HEK293 (cell line): ENCODE results near the gene BCAR1.
A peak's percentile ranks its signal among the peaks of the same experiment; 100 is the strongest.

ENCODE experiments used
- FEZF1 ChIP-seq: fragments of 450-650 bp; formaldehyde crosslinking; IDR thresholded peaks from 2 replicates; pipeline ENCODE4 v1.5.1; 2016; ENCODE audit warnings: missing biosample characterization, missing genetic modification characterization
- GLI2 ChIP-seq: fragments of 450-650 bp; formaldehyde crosslinking; IDR thresholded peaks from 2 replicates; pipeline ENCODE4; 2017; ENCODE audit warnings: missing biosample characterization, missing genetic modification characterization, low read depth, borderline replicate concordance
- HOXD13 ChIP-seq: sonication (generic); formaldehyde crosslinking; IDR thresholded peaks from 2 replicates; pipeline ENCODE4 v1.8.0; 2022; ENCODE audit warnings: missing genetic modification reagents, borderline replicate concordance
- KLF16 ChIP-seq: fragments of 450-650 bp; formaldehyde crosslinking; IDR thresholded peaks from 2 replicates; pipeline ENCODE4 v1.5.1; 2017; ENCODE audit warnings: missing biosample characterization, missing genetic modification characterization
- KLF7 ChIP-seq: fragments of 450-650 bp; formaldehyde crosslinking; IDR thresholded peaks from 2 replicates; pipeline ENCODE4 v1.5.1; 2016; ENCODE audit warnings: missing biosample characterization, missing genetic modification characterization, borderline replicate concordance
- OVOL3 ChIP-seq: fragments of 450-650 bp; formaldehyde crosslinking; IDR thresholded peaks from 2 replicates; pipeline ENCODE4 v1.5.1; 2016; ENCODE audit warnings: missing biosample characterization, missing genetic modification characterization
- PRDM6 ChIP-seq: fragments of 450-650 bp; formaldehyde crosslinking; IDR thresholded peaks from 2 replicates; pipeline ENCODE4 v1.5.1; 2017; ENCODE audit warnings: missing biosample characterization, missing genetic modification characterization
- SP3 ChIP-seq: fragments of 450-650 bp; formaldehyde crosslinking; IDR thresholded peaks from 2 replicates; pipeline ENCODE4 v1.5.1; 2016; ENCODE audit warnings: missing biosample characterization, missing genetic modification characterization
- YY2 ChIP-seq: fragments of 450-650 bp; formaldehyde crosslinking; IDR thresholded peaks from 2 replicates; pipeline ENCODE4 v1.5.1; 2016; ENCODE audit warnings: missing biosample characterization, missing genetic modification characterization
- ZBTB8A ChIP-seq: fragments of 450-650 bp; formaldehyde crosslinking; IDR thresholded peaks from 2 replicates; pipeline ENCODE4 v1.5.1; 2016; ENCODE audit warnings: missing biosample characterization, missing genetic modification characterization
- ZFHX2 ChIP-seq: fragments of 450-650 bp; formaldehyde crosslinking; conservative IDR thresholded peaks from 2 replicates; pipeline ENCODE4 v1.5.1; 2016; ENCODE audit warnings: missing biosample characterization, missing genetic modification characterization
- ZFP3 ChIP-seq: fragments of 450-650 bp; formaldehyde crosslinking; IDR thresholded peaks from 2 replicates; pipeline ENCODE4 v1.5.1; 2016; ENCODE audit warnings: low read depth, missing biosample characterization, missing genetic modification characterization
- ZNF10 ChIP-seq: fragments of 450-650 bp; formaldehyde crosslinking; IDR thresholded peaks from 2 replicates; pipeline ENCODE4 v1.5.1; 2017; ENCODE audit warnings: missing biosample characterization, missing genetic modification characterization
- ZNF146 ChIP-seq: fragments of 450-650 bp; formaldehyde crosslinking; IDR thresholded peaks from 2 replicates; pipeline ENCODE4 v1.5.1; 2016; ENCODE audit warnings: missing biosample characterization, missing genetic modification characterization
- ZNF175 ChIP-seq: fragments of 450-650 bp; formaldehyde crosslinking; IDR thresholded peaks from 2 replicates; pipeline ENCODE4 v1.5.1; 2016; ENCODE audit warnings: missing biosample characterization, missing genetic modification characterization
- ZNF239 ChIP-seq: fragments of 450-650 bp; formaldehyde crosslinking; IDR thresholded peaks from 2 replicates; pipeline ENCODE4 v1.5.1; 2016; ENCODE audit warnings: missing biosample characterization, missing genetic modification characterization
- ZNF280C ChIP-seq: fragments of 450-650 bp; formaldehyde crosslinking; IDR thresholded peaks from 2 replicates; pipeline ENCODE4 v1.5.1; 2016; ENCODE audit warnings: missing biosample characterization, missing genetic modification characterization
- ZNF292 ChIP-seq: fragments of 450-650 bp; formaldehyde crosslinking; IDR thresholded peaks from 2 replicates; pipeline ENCODE4 v1.5.1; 2016; ENCODE audit warnings: low read depth, missing biosample characterization, missing genetic modification characterization, borderline replicate concordance
- ZNF302 ChIP-seq: fragments of 450-650 bp; formaldehyde crosslinking; IDR thresholded peaks from 2 replicates; pipeline ENCODE4 v1.5.1; 2016; ENCODE audit warnings: missing biosample characterization, missing genetic modification characterization, low read depth
- ZNF391 ChIP-seq: fragments of 450-650 bp; formaldehyde crosslinking; IDR thresholded peaks from 2 replicates; pipeline ENCODE4 v1.5.1; 2016; ENCODE audit warnings: low read depth, missing biosample characterization, missing genetic modification characterization, borderline replicate concordance
- ZNF416 ChIP-seq: fragments of 450-650 bp; formaldehyde crosslinking; IDR thresholded peaks from 2 replicates; pipeline ENCODE4 v1.5.1; 2016; ENCODE audit warnings: missing biosample characterization, missing genetic modification characterization
- ZNF423 ChIP-seq: fragments of 450-650 bp; formaldehyde crosslinking; IDR thresholded peaks from 2 replicates; pipeline ENCODE4 v1.5.1; 2016; ENCODE audit warnings: missing biosample characterization, missing genetic modification characterization
- ZNF426 ChIP-seq: fragments of 450-650 bp; formaldehyde crosslinking; IDR thresholded peaks from 2 replicates; pipeline ENCODE4 v1.5.1; 2017; ENCODE audit warnings: missing biosample characterization, missing genetic modification characterization, mild to moderate bottlenecking, inconsistent platforms, moderate library complexity
- ZNF488 ChIP-seq: fragments of 450-650 bp; formaldehyde crosslinking; IDR thresholded peaks from 2 replicates; pipeline ENCODE4 v1.5.1; 2016; ENCODE audit warnings: missing biosample characterization, missing genetic modification characterization
- ZNF514 ChIP-seq: fragments of 450-650 bp; formaldehyde crosslinking; IDR thresholded peaks from 2 replicates; pipeline ENCODE4 v1.5.1; 2016; ENCODE audit warnings: missing biosample characterization, missing genetic modification characterization
- ZNF544 ChIP-seq: fragments of 450-650 bp; formaldehyde crosslinking; IDR thresholded peaks from 2 replicates; pipeline ENCODE4 v1.5.0; 2017; ENCODE audit warnings: missing biosample characterization, missing genetic modification characterization
- ZNF549 ChIP-seq: fragments of 450-650 bp; IDR thresholded peaks from 2 replicates; pipeline ENCODE4 v1.5.1; 2018; ENCODE audit warnings: missing biosample characterization, missing genetic modification characterization, mild to moderate bottlenecking, inconsistent platforms, moderate library complexity
- ZNF558 ChIP-seq: fragments of 450-650 bp; formaldehyde crosslinking; IDR thresholded peaks from 2 replicates; pipeline ENCODE4 v1.5.1; 2016; ENCODE audit warnings: missing biosample characterization, missing genetic modification characterization
- ZNF561 ChIP-seq: fragments of 450-650 bp; IDR thresholded peaks from 2 replicates; pipeline ENCODE4 v1.5.1; 2018; ENCODE audit warnings: missing biosample characterization, missing genetic modification characterization, borderline replicate concordance
- ZNF610 ChIP-seq: fragments of 450-650 bp; formaldehyde crosslinking; IDR thresholded peaks from 2 replicates; pipeline ENCODE4 v1.5.1; 2016; ENCODE audit warnings: missing biosample characterization, missing genetic modification characterization, borderline replicate concordance
- ZNF654 ChIP-seq: fragments of 450-650 bp; formaldehyde crosslinking; IDR thresholded peaks from 2 replicates; pipeline ENCODE4 v1.5.1; 2016; ENCODE audit warnings: low read depth, missing biosample characterization, missing genetic modification characterization
- ZNF830 ChIP-seq: fragments of 450-650 bp; IDR thresholded peaks from 2 replicates; pipeline ENCODE4 v1.5.0; 2018; ENCODE audit warnings: missing biosample characterization, missing genetic modification characterization, low read depth, mild to moderate bottlenecking, moderate library complexity
- TF ChIP-seq, protein P1 (sequence below): fragments of 450-650 bp; formaldehyde crosslinking; IDR thresholded peaks from 2 replicates; pipeline ENCODE4 v1.5.1; 2016; ENCODE audit warnings: missing biosample characterization, missing genetic modification characterization
- TF ChIP-seq, protein P2 (sequence below): fragments of 450-650 bp; formaldehyde crosslinking; IDR thresholded peaks from 2 replicates; pipeline ENCODE4 v1.5.1; 2016; ENCODE audit warnings: missing biosample characterization, missing genetic modification characterization

BCAR1 gene

GRCh38 chr16:75265911-75266701, 14.7 kb upstream of the BCAR1 start (continued):
- TF ChIP-seq ZNF292, result no peak
- no peak for TF ChIP-seq ZNF654 (tag by site-specific recombination)
- TF ChIP-seq ZNF830, result no peak
- TF ChIP-seq FEZF1 (tag by site-specific recombination), result peak; percentile 48
- no peak for TF ChIP-seq ZFP3
- no peak for TF ChIP-seq ZFHX2 (tag by site-specific recombination)
- no peak for TF ChIP-seq ZNF391
- no peak for TF ChIP-seq HOXD13 (CRISPR knock-in tag)
- TF ChIP-seq ZNF544 (tag by site-specific recombination), result no peak
- TF ChIP-seq ZNF561 (tag by site-specific recombination), result peak; percentile 77
- TF ChIP-seq KLF16 (tag by site-specific recombination), result peak; percentile 56; the same call in 1 of the 2 replicates
- no peak for TF ChIP-seq ZNF423
- no peak for TF ChIP-seq ZNF514 (tag by site-specific recombination)
- TF ChIP-seq ZNF558 (tag by site-specific recombination), result no peak
- TF ChIP-seq ZNF610 (tag by site-specific recombination), result 0 out of 2 replicates have a peak, but pooled peaks have one; percentile 50
- TF ChIP-seq, protein P1, sequence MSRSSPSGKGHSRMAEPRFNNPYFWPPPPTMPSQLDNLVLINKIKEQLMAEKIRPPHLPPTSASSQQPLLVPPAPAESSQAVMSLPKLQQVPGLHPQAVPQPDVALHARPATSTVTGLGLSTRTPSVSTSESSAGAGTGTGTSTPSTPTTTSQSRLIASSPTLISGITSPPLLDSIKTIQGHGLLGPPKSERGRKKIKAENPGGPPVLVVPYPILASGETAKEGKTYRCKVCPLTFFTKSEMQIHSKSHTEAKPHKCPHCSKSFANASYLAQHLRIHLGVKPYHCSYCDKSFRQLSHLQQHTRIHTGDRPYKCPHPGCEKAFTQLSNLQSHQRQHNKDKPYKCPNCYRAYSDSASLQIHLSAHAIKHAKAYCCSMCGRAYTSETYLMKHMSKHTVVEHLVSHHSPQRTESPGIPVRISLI (tag by site-specific recombination), result no peak
- no peak for TF ChIP-seq OVOL3 (tag by site-specific recombination)
- no peak for TF ChIP-seq ZNF10 (tag by site-specific recombination)
- no peak; the same call in 1 of the 2 replicates for TF ChIP-seq SP3 (tag by site-specific recombination)
- no peak for TF ChIP-seq KLF7 (tag by site-specific recombination)
- TF ChIP-seq ZNF488 (tag by site-specific recombination), result no peak
- no peak for TF ChIP-seq ZNF175 (tag by site-specific recombination)
- TF ChIP-seq ZNF416, result no peak
- TF ChIP-seq ZNF426 (tag by site-specific recombination), result no peak
- TF ChIP-seq ZNF280C (tag by site-specific recombination), result no peak
- no peak for TF ChIP-seq ZNF549 (tag by site-specific recombination)
- TF ChIP-seq ZNF146 (tag by site-specific recombination), result no peak
- TF ChIP-seq GLI2, result no peak
- TF ChIP-seq ZBTB8A (tag by site-specific recombination), result peak; percentile 46; the same call in 1 of the 2 replicates
- no peak for TF ChIP-seq ZNF302 (tag by site-specific recombination)
- TF ChIP-seq, protein P2, sequence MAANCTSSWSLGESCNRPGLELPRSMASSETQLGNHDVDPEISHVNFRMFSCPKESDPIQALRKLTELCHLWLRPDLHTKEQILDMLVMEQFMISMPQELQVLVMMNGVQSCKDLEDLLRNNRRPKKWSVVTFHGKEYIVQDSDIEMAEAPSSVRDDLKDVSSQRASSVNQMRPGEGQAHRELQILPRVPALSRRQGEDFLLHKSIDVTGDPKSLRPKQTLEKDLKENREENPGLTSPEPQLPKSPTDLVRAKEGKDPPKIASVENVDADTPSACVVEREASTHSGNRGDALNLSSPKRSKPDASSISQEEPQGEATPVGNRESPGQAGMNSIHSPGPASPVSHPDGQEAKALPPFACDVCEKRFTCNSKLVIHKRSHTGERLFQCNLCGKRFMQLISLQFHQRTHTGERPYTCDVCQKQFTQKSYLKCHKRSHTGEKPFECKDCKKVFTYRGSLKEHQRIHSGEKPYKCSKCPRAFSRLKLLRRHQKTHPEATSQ (tag by site-specific recombination), result 0 out of 2 replicates have a peak, but pooled peaks have one; percentile 43
- TF ChIP-seq YY2 (tag by site-specific recombination), result no peak
- TF ChIP-seq PRDM6 (tag by site-specific recombination), result no peak
- no peak for TF ChIP-seq ZNF239 (tag by site-specific recombination)
